Measurements from ENCODE around the gene AK3. TPM values are rescaled to one million over a fixed set of nuclear protein-coding genes. Genes with fewer than 3 reads are reported as not detected.
A peak's percentile ranks its signal among the peaks of the same experiment; 100 is the strongest.
"Not testable (repeated sequence)": the region's sequence is repeated elsewhere in the genome, so short reads cannot be mapped to it uniquely, and the experiment has no call there.

The AK3 gene
- total RNA-seq, 1 experiment from 2014 or later = 41.5 TPM

GRCh38 chr9:4755026-4755609 lies 14.1 kb upstream of the AK3 start:
- Histone ChIP-seq H3K14ac (ENCODE audit: insufficient read depth, low read length) (no peak overlapping the region), H2BK120ac (ENCODE audit: low read depth, low read length, poor library complexity, severe bottlenecking) (no peak overlapping the region), H3K56ac (ENCODE audit: insufficient read length, low read depth, low read length) (no peak overlapping the region), H3K23me2 (ENCODE audit: insufficient read length, low read depth, low read length, poor library complexity, severe bottlenecking) (no peaks in the 10 kb centered on the region), H3K27ac (ENCODE audit: insufficient read length, low read depth, low read length) (no peak overlapping the region), H4K20me1 (ENCODE audit: control insufficient read depth, insufficient read depth, insufficient read length) (no peaks in the 10 kb centered on the region), H4K91ac (ENCODE audit: insufficient read length, low read depth, low read length) (no peak overlapping the region), H3K4ac (ENCODE audit: low read depth, low read length) (no peak overlapping the region), H2AFZ (ENCODE audit: low read length) (no peak overlapping the region), H2BK5ac (ENCODE audit: insufficient read length, low read length) (no peak overlapping the region), H3K4me1 (ENCODE audit: insufficient read depth, low read length) (no peaks in the 10 kb centered on the region), H2BK12ac (ENCODE audit: insufficient read length, low read depth, low read length) (no peak overlapping the region), H3K9ac (ENCODE audit: extremely low read depth, insufficient read length, low read length) (no peak overlapping the region), H3K4me2 (ENCODE audit: insufficient read depth, insufficient read length, low read length) (no peak overlapping the region), H2BK15ac (ENCODE audit: low read depth, low read length) (no peak overlapping the region), H3K27me3 (ENCODE audit: insufficient read depth, low read length) (no peaks in the 10 kb centered on the region), H3K79me1 (ENCODE audit: insufficient read depth, low read depth, low read length, poor library complexity, severe bottlenecking) (no peaks in the 10 kb centered on the region), H3K18ac (ENCODE audit: insufficient read length, low read depth, low read length) (no peak overlapping the region), H3K23ac (ENCODE audit: insufficient read length, low read depth, low read length) (no peak overlapping the region), H3T11ph (ENCODE audit: low read length) (no peak overlapping the region), H4K8ac (replicated peaks; ENCODE audit: insufficient read length, low read depth, low read length) (no peak overlapping the region), H3K9me3 (ENCODE audit: control insufficient read depth, low read depth, low read length) (no peaks in the 10 kb centered on the region), H4K5ac (ENCODE audit: insufficient read length, low read depth, low read length) (no peak overlapping the region), H3K79me2 (ENCODE audit: insufficient read depth, low read length) (no peaks in the 10 kb centered on the region), H2BK20ac (ENCODE audit: low read depth, low read length, poor library complexity, severe bottlenecking) (no peak overlapping the region), H2AK5ac (ENCODE audit: insufficient read length, low read length) (no peak overlapping the region)
- Mint-ChIP-seq H3K27ac (no peak overlapping the region), H3K36me3 (ENCODE audit: insufficient read depth in 1 of 3, low read depth in 3 of 3) (no peaks in the 10 kb centered on the region), H3K27me3 (ENCODE audit: low read depth) (no peaks in the 10 kb centered on the region; the same call in 1 of the 2 replicates), H3K9me3 (peaks cover 4% of the 10 kb centered on the region in 2 experiments; a peak in 3 of 5 replicates), H3K4me3 (no peak overlapping the region), H3K4me1 (0 out of 4 replicates have a peak, but pooled peaks cover 0 to 2% of the 10 kb centered on the region in 2 experiments)
- no peak for TF ChIP-seq CTCF (conservative IDR thresholded peaks at IDR 0.05)
- no peak for DNase-seq
- WGBS (ENCODE audit: extremely low coverage, insufficient read length, low lambda C conversion rate) = no CpG with 5 or more reads among the region's 5 CpGs

- DNase-seq; H3K18ac ChIP-seq (ENCODE audit: insufficient read length, low read depth, low read length); H3K9ac ChIP-seq (ENCODE audit: extremely low read depth, insufficient read length, low read length); H3K4me1 ChIP-seq (ENCODE audit: insufficient read depth, low read length); H3T11ph ChIP-seq (ENCODE audit: low read length); H2BK12ac ChIP-seq (ENCODE audit: insufficient read length, low read depth, low read length); H4K5ac ChIP-seq (ENCODE audit: insufficient read length, low read depth, low read length); H2BK5ac ChIP-seq (ENCODE audit: insufficient read length, low read length); H2BK20ac ChIP-seq (ENCODE audit: low read depth, low read length, poor library complexity, severe bottlenecking); H4K20me1 ChIP-seq (ENCODE audit: control insufficient read depth, insufficient read depth, insufficient read length); H3K9me3 Mint-ChIP-seq; H3K27me3 Mint-ChIP-seq (ENCODE audit: low read depth); H2AK5ac ChIP-seq (ENCODE audit: insufficient read length, low read length); H3K56ac ChIP-seq (ENCODE audit: insufficient read length, low read depth, low read length); H3K79me1 ChIP-seq (ENCODE audit: insufficient read depth, low read depth, low read length, poor library complexity, severe bottlenecking); H2BK120ac ChIP-seq (ENCODE audit: low read depth, low read length, poor library complexity, severe bottlenecking); H2BK15ac ChIP-seq (ENCODE audit: low read depth, low read length); H3K23me2 ChIP-seq (ENCODE audit: insufficient read length, low read depth, low read length, poor library complexity, severe bottlenecking); H3K27me3 ChIP-seq (ENCODE audit: insufficient read depth, low read length); H3K9me3 ChIP-seq (ENCODE audit: control insufficient read depth, low read depth, low read length); H3K4ac ChIP-seq (ENCODE audit: low read depth, low read length); H4K8ac ChIP-seq (replicated peaks; ENCODE audit: insufficient read length, low read depth, low read length); H3K14ac ChIP-seq (ENCODE audit: insufficient read depth, low read length); H3K27ac ChIP-seq (ENCODE audit: insufficient read length, low read depth, low read length); H4K91ac ChIP-seq (ENCODE audit: insufficient read length, low read depth, low read length); H2AFZ ChIP-seq (ENCODE audit: low read length); H3K36me3 Mint-ChIP-seq (ENCODE audit: insufficient read depth in 1 of 3, low read depth in 3 of 3); H3K4me2 ChIP-seq (ENCODE audit: insufficient read depth, insufficient read length, low read length); H3K4me3 Mint-ChIP-seq; H3K4me1 Mint-ChIP-seq; H3K23ac ChIP-seq (ENCODE audit: insufficient read length, low read depth, low read length); H3K79me2 ChIP-seq (ENCODE audit: insufficient read depth, low read length): not testable (repeated sequence)
- peak overlapping the region in 1 of 3 experiments; percentile 29; a peak in 1 of 7 replicates for H3K27ac Mint-ChIP-seq
Measured at GRCh38 chr9:4754530-4754929, 13.5 kb upstream of the AK3 start.
